Immature natural killer cell (primary cell): ENCODE results near the gene SLC12A5. TPM values are rescaled to one million over a fixed set of nuclear protein-coding genes. Genes with fewer than 3 reads are reported as not detected.

Source experiments
- DNase-seq, 3 donors: peaks; one replicate each; pipeline ENCODE4 v3.0.0; 2022; ENCODE audit warnings: mixed read lengths in 1 of 3
- H3K27ac Mint-ChIP-seq, 6 donors: one replicate each; pipeline ENCODE4 v1.8.0; 2020; ENCODE audit warnings: mixed read lengths in 6 of 6, mild to moderate bottlenecking in 5 of 6, inconsistent platforms in 4 of 6, moderate library complexity in 3 of 6
- H3K27me3 Mint-ChIP-seq, 3 donors: one replicate each; pipeline ENCODE4 v1.8.0; 2020 to 2021; ENCODE audit warnings: low read depth in 3 of 3, mild to moderate bottlenecking in 3 of 3, mixed read lengths in 3 of 3, moderate library complexity in 3 of 3, inconsistent platforms in 1 of 3
- H3K36me3 Mint-ChIP-seq, 3 donors: one replicate each; pipeline ENCODE4 v1.8.0; 2020; ENCODE audit warnings: mixed read lengths in 3 of 3, inconsistent platforms in 2 of 3, mild to moderate bottlenecking in 2 of 3
- H3K4me1 Mint-ChIP-seq, 2 donors: one replicate each; pipeline ENCODE4 v1.8.0; 2020; ENCODE audit warnings: inconsistent platforms in 2 of 2, mild to moderate bottlenecking in 2 of 2, mixed read lengths in 2 of 2, moderate library complexity in 1 of 2
- H3K4me3 Mint-ChIP-seq, 5 donors: one replicate each; pipeline ENCODE4 v1.8.0; 2020; ENCODE audit warnings: mild to moderate bottlenecking in 5 of 5, mixed read lengths in 5 of 5, inconsistent platforms in 3 of 5, moderate library complexity in 3 of 5
- H3K9me3 Mint-ChIP-seq, 6 donors: one replicate each; pipeline ENCODE4 v1.8.0; 2020; ENCODE audit warnings: mild to moderate bottlenecking in 6 of 6, mixed read lengths in 6 of 6, inconsistent platforms in 4 of 6, moderate library complexity in 3 of 6
- polyA plus RNA-seq, 3 donors: library from polyadenylated mRNA; unstranded; fragments of 300-500 nt; fragmentation: Illumina TruSeq; gene quantifications; one replicate each; pipeline ENCODE4 v1.2.3, GENCODE V29; 2021

The SLC12A5 gene
- polyA plus RNA-seq, 3 donors from 2014 or later: 1.0 to 1.8 TPM; not detected in 1

DNA sequence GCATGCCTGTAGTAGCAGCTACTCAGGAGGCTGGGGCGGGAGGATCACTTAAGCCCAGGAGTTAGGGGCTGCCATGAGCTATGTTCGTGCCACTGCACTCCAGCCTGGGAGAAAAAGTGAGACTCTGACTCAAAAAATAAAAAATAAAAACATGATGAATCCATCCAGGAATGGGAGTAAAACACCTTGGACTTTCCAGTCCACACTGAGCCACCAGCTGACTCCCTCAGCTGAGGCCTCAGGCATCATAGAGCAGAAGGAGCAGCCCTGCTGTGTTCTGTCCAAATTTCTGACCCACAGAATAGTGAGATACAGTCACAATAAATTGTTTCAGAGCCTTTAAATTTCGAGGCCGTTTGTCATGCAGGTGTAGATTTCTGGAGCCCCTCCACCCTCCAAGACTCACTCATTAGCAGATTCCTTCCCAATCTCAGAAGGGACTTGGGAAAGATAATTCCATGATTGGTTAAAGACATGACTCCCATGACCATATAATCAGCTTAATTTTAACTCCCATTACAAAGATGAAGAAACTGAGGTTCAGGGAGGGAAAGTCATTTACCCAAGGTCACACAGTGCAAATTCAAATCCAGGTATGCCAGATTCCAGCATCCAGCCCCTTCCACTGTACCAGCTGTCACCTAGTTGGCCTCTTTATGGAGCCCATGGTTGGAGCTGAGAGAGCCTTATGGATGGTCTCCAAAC, 29.3 kb upstream of the SLC12A5 start:
- peaks cover 29 to 45% of the 10 kb centered on the region in 2 donors for H3K4me1 Mint-ChIP-seq
- H3K27me3 Mint-ChIP-seq: peaks cover 6 to 19% (median 10%) of the 10 kb centered on the region in 3 donors
- H3K36me3 Mint-ChIP-seq: peaks cover 0 to 9% (median 0%) of the 10 kb centered on the region in 3 donors
- no peak overlapping the region for H3K27ac Mint-ChIP-seq
- no peak overlapping the region for H3K4me3 Mint-ChIP-seq
- no peak for DNase-seq
- H3K9me3 Mint-ChIP-seq: no peaks in the 10 kb centered on the region

DNA sequence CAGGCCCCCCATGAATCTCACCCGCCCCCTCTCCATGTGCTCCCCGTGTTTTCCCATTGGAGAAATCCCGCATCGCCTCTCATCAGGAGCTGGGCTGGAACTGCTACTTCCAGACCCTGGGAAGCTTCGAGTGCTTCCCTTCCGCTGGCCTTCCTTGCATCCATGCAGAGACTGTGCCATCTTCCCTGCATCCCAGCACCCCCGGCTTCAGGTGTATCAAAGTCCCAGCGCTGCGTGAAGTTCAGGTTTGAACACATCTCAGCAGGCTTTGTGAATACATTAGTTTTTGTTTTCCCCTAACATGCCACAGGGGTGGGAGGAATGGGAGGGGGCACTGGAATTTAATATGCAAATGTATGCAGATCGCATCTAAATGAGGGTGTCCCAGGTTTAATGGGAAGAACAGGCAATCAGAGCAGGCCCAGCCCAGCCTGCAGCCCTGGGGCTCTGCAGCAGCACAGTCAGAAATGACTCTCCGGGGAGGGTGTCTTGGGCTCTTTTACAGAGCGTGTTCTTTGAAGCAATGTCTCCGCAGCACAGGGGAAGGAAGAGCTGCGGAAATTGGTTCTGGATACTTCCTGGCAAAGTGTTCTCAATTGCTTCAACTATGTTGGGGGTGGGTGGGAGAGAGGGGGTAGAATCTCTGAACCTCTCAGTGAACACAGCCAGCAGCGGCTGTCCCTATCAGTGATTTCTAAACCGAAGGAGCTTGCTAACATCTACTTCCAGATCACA, 28.6 kb upstream of the SLC12A5 start:
- Mint-ChIP-seq H3K36me3 (peaks cover 0 to 9% (median 0%) of the 10 kb centered on the region in 3 donors), H3K27ac (no peak overlapping the region), H3K27me3 (peaks cover 7 to 20% (median 18%) of the 10 kb centered on the region in 3 donors), H3K9me3 (no peaks in the 10 kb centered on the region), H3K4me1 (peaks cover 35 to 52% of the 10 kb centered on the region in 2 donors), H3K4me3 (peak overlapping the region in 1 of 5 donors; percentile 48)
- no peak for DNase-seq

- Mint-ChIP-seq H3K27me3 (peaks cover 7 to 21% (median 20%) of the 10 kb centered on the region in 3 donors), H3K9me3 (no peaks in the 10 kb centered on the region), H3K4me1 (peaks cover 45 to 63% of the 10 kb centered on the region in 2 donors), H3K27ac (peak overlapping the region in 1 of 6 donors; percentile 35), H3K4me3 (no peak overlapping the region), H3K36me3 (peaks cover 0 to 9% (median 0%) of the 10 kb centered on the region in 3 donors)
- no peak for DNase-seq
These were observed 27.5 kb upstream of the SLC12A5 start for GRCh38 chr20:46001498-46001897.

GRCh38 chr20:46002008-46002407, 27.0 kb upstream of the SLC12A5 start:
- Mint-ChIP-seq H3K27me3 (peaks cover 7 to 21% (median 20%) of the 10 kb centered on the region in 3 donors), H3K36me3 (peaks cover 0 to 9% (median 0%) of the 10 kb centered on the region in 3 donors), H3K4me1 (peaks cover 47 to 66% of the 10 kb centered on the region in 2 donors), H3K4me3 (no peak overlapping the region), H3K27ac (peak overlapping the region in 1 of 6 donors; percentile 35), H3K9me3 (no peaks in the 10 kb centered on the region)
- DNase-seq: no peak

DNA sequence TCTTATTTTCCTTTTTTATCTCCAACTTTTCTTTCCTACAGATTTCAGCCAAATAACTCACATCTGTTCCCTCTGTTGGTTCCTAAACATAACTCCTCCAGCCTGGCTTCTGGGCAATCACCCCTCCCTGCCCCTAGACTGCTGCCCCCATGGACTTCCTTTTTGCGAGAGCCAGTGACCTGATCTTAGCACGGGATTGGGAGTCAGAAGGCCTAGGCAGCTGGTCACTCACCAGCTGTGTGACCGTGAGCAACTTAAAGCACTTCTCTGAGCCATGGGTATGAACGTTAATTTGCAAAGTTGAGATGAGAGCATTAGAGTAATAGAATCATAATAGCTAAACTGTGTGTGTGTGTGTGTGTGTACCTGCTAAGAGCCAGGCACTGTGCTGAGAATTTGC, 24.8 kb upstream of the SLC12A5 start:
- peaks cover 60 to 77% of the 10 kb centered on the region in 2 donors for H3K4me1 Mint-ChIP-seq
- H3K4me3 Mint-ChIP-seq: peak overlapping the region; percentile 77 to 96 (median 86)
- no peak for DNase-seq
- H3K9me3 Mint-ChIP-seq: no peaks in the 10 kb centered on the region
- H3K27ac Mint-ChIP-seq: peak overlapping the region in 5 of 6 donors; percentile 42 to 91 (median 86)
- H3K36me3 Mint-ChIP-seq: peaks cover 0 to 4% (median 0%) of the 10 kb centered on the region in 3 donors
- peaks cover 5 to 27% (median 21%) of the 10 kb centered on the region in 3 donors for H3K27me3 Mint-ChIP-seq

DNA sequence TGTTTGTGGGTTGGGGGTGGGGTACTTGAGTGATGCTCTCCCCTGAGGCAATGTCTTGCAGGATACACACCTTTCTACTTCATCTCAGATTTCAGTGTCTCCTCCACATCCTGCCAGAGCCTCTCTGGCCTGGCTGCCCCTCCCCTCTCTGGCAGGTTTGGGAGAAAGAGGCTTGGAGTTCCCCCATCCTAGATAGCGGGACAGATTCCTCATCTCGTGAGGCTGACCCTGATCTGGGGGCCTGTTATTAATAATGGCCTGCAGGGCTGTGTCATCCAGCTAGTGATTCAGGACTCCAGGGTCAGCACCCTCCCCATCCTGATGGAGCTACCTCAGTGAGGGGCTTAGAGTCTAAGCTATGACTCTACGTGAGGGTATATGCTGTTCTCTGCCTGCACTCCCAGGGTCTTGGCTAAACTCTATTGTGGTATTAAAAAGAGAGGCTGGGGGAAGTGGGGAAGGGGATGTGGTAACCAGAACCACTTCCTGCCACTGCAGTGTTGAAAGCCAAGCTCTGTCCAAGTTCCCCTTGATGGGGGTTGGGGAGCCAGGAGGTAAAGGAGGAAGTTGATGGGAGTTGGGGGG, 24.0 kb upstream of the SLC12A5 start:
- H3K4me3 Mint-ChIP-seq: peak overlapping the region; percentile 77 to 96 (median 86)
- peaks cover 11 to 31% (median 19%) of the 10 kb centered on the region in 3 donors for H3K27me3 Mint-ChIP-seq
- H3K36me3 Mint-ChIP-seq: peaks cover 0 to 3% (median 0%) of the 10 kb centered on the region in 3 donors
- H3K9me3 Mint-ChIP-seq: no peaks in the 10 kb centered on the region
- peak overlapping the region in 5 of 6 donors; percentile 73 to 91 (median 86) for H3K27ac Mint-ChIP-seq
- DNase-seq: peak; percentile 54 to 64 (median 63)
- H3K4me1 Mint-ChIP-seq: peaks cover 67 to 77% of the 10 kb centered on the region in 2 donors

GRCh38 chr20:46006022-46006705, 22.9 kb upstream of the SLC12A5 start:
- peak overlapping the region in 4 of 6 donors; percentile 38 to 86 (median 73) for H3K27ac Mint-ChIP-seq

DNA sequence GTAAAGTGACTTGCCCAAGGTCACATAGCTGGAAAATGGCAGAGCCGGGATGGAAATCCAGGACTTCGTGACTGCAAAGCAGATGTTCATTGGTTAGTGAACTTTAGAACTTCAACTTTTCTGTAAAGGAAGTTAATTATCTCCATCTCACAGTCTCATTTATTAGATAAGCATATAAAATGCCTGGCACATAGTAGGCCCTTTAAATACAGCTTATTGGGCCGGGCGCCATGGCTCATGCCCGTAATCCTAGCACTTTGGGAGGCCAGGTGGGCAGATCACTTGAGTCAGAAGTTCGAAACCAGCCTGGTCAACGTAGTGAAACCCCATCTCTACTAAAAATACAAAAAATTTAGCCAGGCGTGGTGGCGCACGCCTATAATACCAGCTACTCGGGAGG, 22.1 kb upstream of the SLC12A5 start:
- Mint-ChIP-seq H3K4me3 (no peak overlapping the region), H3K27me3 (peaks cover 27 to 45% (median 35%) of the 10 kb centered on the region in 3 donors), H3K9me3 (peaks cover 0 to 2% (median 0%) of the 10 kb centered on the region in 6 donors), H3K4me1 (peaks cover 79 to 87% of the 10 kb centered on the region in 2 donors), H3K27ac (no peak overlapping the region), H3K36me3 (peaks cover 0 to 6% (median 0%) of the 10 kb centered on the region in 3 donors)
- DNase-seq: no peak

More at GRCh38 chr20:46006022-46006705, 22.9 kb upstream of the SLC12A5 start:
- Mint-ChIP-seq H3K4me1 (peaks cover 73 to 79% of the 10 kb centered on the region in 2 donors), H3K4me3 (peak overlapping the region; percentile 77 to 96 (median 86)), H3K36me3 (peaks cover 0 to 3% (median 0%) of the 10 kb centered on the region in 3 donors), H3K9me3 (no peaks in the 10 kb centered on the region), H3K27me3 (peaks cover 19 to 39% (median 28%) of the 10 kb centered on the region in 3 donors)
- DNase-seq: no peak

- Mint-ChIP-seq H3K4me3 (peak overlapping the region in 3 of 5 donors; percentile 30 to 57 (median 48)), H3K27ac (peak overlapping the region in 2 of 6 donors; percentile 52 to 59), H3K36me3 (peaks cover 0 to 6% (median 0%) of the 10 kb centered on the region in 3 donors), H3K9me3 (peaks cover 0 to 2% (median 0%) of the 10 kb centered on the region in 6 donors), H3K4me1 (peaks cover 83 to 95% of the 10 kb centered on the region in 2 donors), H3K27me3 (peaks cover 33 to 51% (median 40%) of the 10 kb centered on the region in 3 donors)
- no peak for DNase-seq
These were observed 21.3 kb upstream of the SLC12A5 start for GRCh38 chr20:46007671-46008070.

DNA sequence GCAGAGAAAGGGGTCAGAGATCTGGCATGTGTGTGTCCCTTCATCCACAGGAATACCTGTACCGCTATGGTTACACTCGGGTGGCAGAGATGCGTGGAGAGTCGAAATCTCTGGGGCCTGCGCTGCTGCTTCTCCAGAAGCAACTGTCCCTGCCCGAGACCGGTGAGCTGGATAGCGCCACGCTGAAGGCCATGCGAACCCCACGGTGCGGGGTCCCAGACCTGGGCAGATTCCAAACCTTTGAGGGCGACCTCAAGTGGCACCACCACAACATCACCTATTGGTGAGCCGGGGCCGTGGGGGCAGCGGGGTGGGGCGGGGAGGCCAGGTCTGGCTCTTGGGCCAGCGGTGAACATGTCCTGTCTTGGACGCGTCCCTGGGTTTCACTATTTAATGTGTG, 19.2 kb upstream of the SLC12A5 start:
- H3K4me3 Mint-ChIP-seq: peak overlapping the region; percentile 13 to 58 (median 48)
- peaks cover 0 to 2% (median 0%) of the 10 kb centered on the region in 6 donors for H3K9me3 Mint-ChIP-seq
- H3K27me3 Mint-ChIP-seq: peaks cover 44 to 49% (median 48%) of the 10 kb centered on the region in 3 donors
- H3K4me1 Mint-ChIP-seq: peaks cover 79 to 95% of the 10 kb centered on the region in 2 donors
- peaks cover 0 to 3% (median 0%) of the 10 kb centered on the region in 3 donors for H3K36me3 Mint-ChIP-seq
- peak overlapping the region in 4 of 6 donors; percentile 2 to 82 (median 56) for H3K27ac Mint-ChIP-seq
- DNase-seq: no peak

- peak; percentile 65 to 72 (median 70) for DNase-seq
These were observed 18.3 kb upstream of the SLC12A5 start for GRCh38 chr20:46010491-46011391.

More at GRCh38 chr20:46010491-46011391, 18.3 kb upstream of the SLC12A5 start:
- Mint-ChIP-seq H3K4me3 (peak overlapping the region; percentile 68 to 79 (median 72)), H3K27me3 (peaks cover 38 to 45% (median 44%) of the 10 kb centered on the region in 3 donors), H3K4me1 (peaks cover 72 to 91% of the 10 kb centered on the region in 2 donors), H3K27ac (peak overlapping the region in 5 of 6 donors; percentile 66 to 82 (median 72)), H3K9me3 (peaks cover 0 to 2% (median 0%) of the 10 kb centered on the region in 6 donors), H3K36me3 (peaks cover 0 to 3% (median 0%) of the 10 kb centered on the region in 3 donors)
